ENCODE measurements around the gene OXGR1.

OXGR1 gene

GRCh38 chr13:96958286-96958891 lies 35.9 kb downstream of the OXGR1 start:
- no peak overlapping the region for H3K4me3 ChIP-seq (ENCODE audit: low read depth, low read length)
- no peaks in the 10 kb centered on the region for H3K36me3 ChIP-seq (ENCODE audit: control insufficient read depth, insufficient read depth, low read length)
- H3K9ac ChIP-seq (ENCODE audit: low read length): no peak overlapping the region
- no peaks in the 10 kb centered on the region for H3K27me3 ChIP-seq (ENCODE audit: control insufficient read depth, insufficient read depth, low read length)
- H3K4me1 ChIP-seq (ENCODE audit: control insufficient read depth, insufficient read depth, low read length): no peaks in the 10 kb centered on the region
- H3K9me3 ChIP-seq (ENCODE audit: control insufficient read depth, insufficient read depth, low read depth, low read length): no peaks in the 10 kb centered on the region
- H3K27ac ChIP-seq (ENCODE audit: low read depth, low read length): no peak overlapping the region

- Histone ChIP-seq H3K9me3 (ENCODE audit: control insufficient read depth, insufficient read depth, low read depth, low read length) (no peaks in the 10 kb centered on the region), H3K9ac (ENCODE audit: low read length) (no peak overlapping the region), H3K36me3 (ENCODE audit: control insufficient read depth, insufficient read depth, low read length) (no peaks in the 10 kb centered on the region), H3K4me1 (ENCODE audit: control insufficient read depth, insufficient read depth, low read length) (no peaks in the 10 kb centered on the region), H3K27ac (ENCODE audit: low read depth, low read length) (no peak overlapping the region), H3K27me3 (ENCODE audit: control insufficient read depth, insufficient read depth, low read length) (no peaks in the 10 kb centered on the region), H3K4me3 (ENCODE audit: low read depth, low read length) (no peak overlapping the region)
Observed at GRCh38 chr13:96952595-96952994, 41.7 kb downstream of the OXGR1 start.

- no peaks in the 10 kb centered on the region for H3K9me3 ChIP-seq (ENCODE audit: control insufficient read depth, insufficient read depth, low read depth, low read length)
- H3K27ac ChIP-seq (ENCODE audit: low read depth, low read length): no peak overlapping the region
- H3K4me1 ChIP-seq (ENCODE audit: control insufficient read depth, insufficient read depth, low read length): no peaks in the 10 kb centered on the region
- H3K27me3 ChIP-seq (ENCODE audit: control insufficient read depth, insufficient read depth, low read length): no peaks in the 10 kb centered on the region
- no peak overlapping the region for H3K9ac ChIP-seq (ENCODE audit: low read length)
- no peak overlapping the region for H3K4me3 ChIP-seq (ENCODE audit: low read depth, low read length)
- no peaks in the 10 kb centered on the region for H3K36me3 ChIP-seq (ENCODE audit: control insufficient read depth, insufficient read depth, low read length)
Observed at GRCh38 chr13:96948127-96948526, 46.1 kb downstream of the OXGR1 start.

GRCh38 chr13:96947343-96947910 lies 46.8 kb downstream of the OXGR1 start:
- no peaks in the 10 kb centered on the region for H3K9me3 ChIP-seq (ENCODE audit: control insufficient read depth, insufficient read depth, low read depth, low read length)
- H3K27me3 ChIP-seq (ENCODE audit: control insufficient read depth, insufficient read depth, low read length): no peaks in the 10 kb centered on the region
- no peaks in the 10 kb centered on the region for H3K4me1 ChIP-seq (ENCODE audit: control insufficient read depth, insufficient read depth, low read length)
- H3K9ac ChIP-seq (ENCODE audit: low read length): no peak overlapping the region
- no peaks in the 10 kb centered on the region for H3K36me3 ChIP-seq (ENCODE audit: control insufficient read depth, insufficient read depth, low read length)
- H3K27ac ChIP-seq (ENCODE audit: low read depth, low read length): no peak overlapping the region
- no peak overlapping the region for H3K4me3 ChIP-seq (ENCODE audit: low read depth, low read length)

- H3K27ac ChIP-seq (ENCODE audit: low read depth, low read length): no peak overlapping the region
- H3K4me1 ChIP-seq (ENCODE audit: control insufficient read depth, insufficient read depth, low read length): no peaks in the 10 kb centered on the region
- H3K9ac ChIP-seq (ENCODE audit: low read length): no peak overlapping the region
- no peak overlapping the region for H3K4me3 ChIP-seq (ENCODE audit: low read depth, low read length)
- H3K9me3 ChIP-seq (ENCODE audit: control insufficient read depth, insufficient read depth, low read depth, low read length): no peaks in the 10 kb centered on the region
- H3K36me3 ChIP-seq (ENCODE audit: control insufficient read depth, insufficient read depth, low read length): no peaks in the 10 kb centered on the region
- H3K27me3 ChIP-seq (ENCODE audit: control insufficient read depth, insufficient read depth, low read length): no peaks in the 10 kb centered on the region
Observed at GRCh38 chr13:96946709-96947311, 47.5 kb downstream of the OXGR1 start.

GRCh38 chr13:96940961-96941360 lies 53.3 kb downstream of the OXGR1 start:
- no peaks in the 10 kb centered on the region for H3K27me3 ChIP-seq (ENCODE audit: control insufficient read depth, insufficient read depth, low read length)
- no peak overlapping the region for H3K9ac ChIP-seq (ENCODE audit: low read length)
- H3K36me3 ChIP-seq (ENCODE audit: control insufficient read depth, insufficient read depth, low read length): no peaks in the 10 kb centered on the region
- no peaks in the 10 kb centered on the region for H3K4me1 ChIP-seq (ENCODE audit: control insufficient read depth, insufficient read depth, low read length)
- no peaks in the 10 kb centered on the region for H3K9me3 ChIP-seq (ENCODE audit: control insufficient read depth, insufficient read depth, low read depth, low read length)
- H3K4me3 ChIP-seq (ENCODE audit: low read depth, low read length): no peak overlapping the region
- H3K27ac ChIP-seq (ENCODE audit: low read depth, low read length): no peak overlapping the region

- Histone ChIP-seq H3K27ac (ENCODE audit: low read depth, low read length) (no peak overlapping the region), H3K4me3 (ENCODE audit: low read depth, low read length) (no peak overlapping the region)
Observed at GRCh38 chr13:96935901-96936300, 58.4 kb downstream of the OXGR1 start.

More at GRCh38 chr13:96935901-96936300, 58.4 kb downstream of the OXGR1 start:
- no peaks in the 10 kb centered on the region for H3K27me3 ChIP-seq (ENCODE audit: control insufficient read depth, insufficient read depth, low read length)
- H3K9me3 ChIP-seq (ENCODE audit: control insufficient read depth, insufficient read depth, low read depth, low read length): no peaks in the 10 kb centered on the region
- H3K36me3 ChIP-seq (ENCODE audit: control insufficient read depth, insufficient read depth, low read length): no peaks in the 10 kb centered on the region
- no peak overlapping the region for H3K9ac ChIP-seq (ENCODE audit: low read length)
- no peaks in the 10 kb centered on the region for H3K4me1 ChIP-seq (ENCODE audit: control insufficient read depth, insufficient read depth, low read length)

Data from HUES6 (cell line).